ENCODE results near the gene DHX30.

The DHX30 gene, protein sequence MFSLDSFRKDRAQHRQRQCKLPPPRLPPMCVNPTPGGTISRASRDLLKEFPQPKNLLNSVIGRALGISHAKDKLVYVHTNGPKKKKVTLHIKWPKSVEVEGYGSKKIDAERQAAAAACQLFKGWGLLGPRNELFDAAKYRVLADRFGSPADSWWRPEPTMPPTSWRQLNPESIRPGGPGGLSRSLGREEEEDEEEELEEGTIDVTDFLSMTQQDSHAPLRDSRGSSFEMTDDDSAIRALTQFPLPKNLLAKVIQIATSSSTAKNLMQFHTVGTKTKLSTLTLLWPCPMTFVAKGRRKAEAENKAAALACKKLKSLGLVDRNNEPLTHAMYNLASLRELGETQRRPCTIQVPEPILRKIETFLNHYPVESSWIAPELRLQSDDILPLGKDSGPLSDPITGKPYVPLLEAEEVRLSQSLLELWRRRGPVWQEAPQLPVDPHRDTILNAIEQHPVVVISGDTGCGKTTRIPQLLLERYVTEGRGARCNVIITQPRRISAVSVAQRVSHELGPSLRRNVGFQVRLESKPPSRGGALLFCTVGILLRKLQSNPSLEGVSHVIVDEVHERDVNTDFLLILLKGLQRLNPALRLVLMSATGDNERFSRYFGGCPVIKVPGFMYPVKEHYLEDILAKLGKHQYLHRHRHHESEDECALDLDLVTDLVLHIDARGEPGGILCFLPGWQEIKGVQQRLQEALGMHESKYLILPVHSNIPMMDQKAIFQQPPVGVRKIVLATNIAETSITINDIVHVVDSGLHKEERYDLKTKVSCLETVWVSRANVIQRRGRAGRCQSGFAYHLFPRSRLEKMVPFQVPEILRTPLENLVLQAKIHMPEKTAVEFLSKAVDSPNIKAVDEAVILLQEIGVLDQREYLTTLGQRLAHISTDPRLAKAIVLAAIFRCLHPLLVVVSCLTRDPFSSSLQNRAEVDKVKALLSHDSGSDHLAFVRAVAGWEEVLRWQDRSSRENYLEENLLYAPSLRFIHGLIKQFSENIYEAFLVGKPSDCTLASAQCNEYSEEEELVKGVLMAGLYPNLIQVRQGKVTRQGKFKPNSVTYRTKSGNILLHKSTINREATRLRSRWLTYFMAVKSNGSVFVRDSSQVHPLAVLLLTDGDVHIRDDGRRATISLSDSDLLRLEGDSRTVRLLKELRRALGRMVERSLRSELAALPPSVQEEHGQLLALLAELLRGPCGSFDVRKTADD

DNA sequence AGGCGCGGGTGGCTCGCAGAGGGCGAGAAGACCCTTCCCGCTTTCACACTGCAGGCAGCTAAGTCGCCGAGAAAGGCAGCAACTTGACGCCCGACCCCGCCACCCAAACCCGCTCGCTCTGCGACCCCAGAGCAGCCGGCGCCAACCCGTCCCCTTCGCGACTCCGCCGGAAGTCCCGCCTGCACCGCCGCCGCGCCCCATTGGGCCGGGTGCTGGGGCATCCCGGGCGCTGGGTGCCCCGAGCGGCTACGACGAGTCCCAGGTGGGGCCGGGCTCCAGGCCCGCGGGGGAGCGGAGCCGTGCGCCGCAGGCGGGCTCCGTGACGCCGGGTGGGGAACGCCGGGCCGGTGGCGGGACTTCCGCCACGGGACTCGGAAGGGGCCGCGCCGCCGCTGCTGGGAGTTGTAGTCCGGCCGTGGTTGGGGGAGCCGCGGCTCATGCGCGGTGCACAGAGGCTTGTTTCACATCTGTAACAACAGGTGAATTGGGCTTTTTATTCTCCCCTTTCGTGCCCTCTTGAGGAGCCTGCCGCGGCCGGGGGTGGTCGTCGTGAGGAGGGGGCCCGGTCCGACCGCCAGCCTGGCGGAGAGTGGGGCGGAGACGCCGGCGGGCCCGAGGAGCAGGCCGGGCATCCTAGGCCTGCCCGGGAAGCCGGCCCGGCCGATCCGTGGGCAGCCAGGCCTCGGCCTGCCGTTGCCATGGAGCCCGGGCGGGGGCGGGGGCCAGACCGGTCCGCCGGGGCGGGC is at the start of gene DHX30:
TSS of gene DHX30 (plus strand) at position 405 of the 746 bp plus-strand sequence. CDS start 7,546 bp downstream, outside the sequence.
- H3K36me3 ChIP-seq (ENCODE audit: control insufficient read depth in 2 of 2, insufficient read depth in 1 of 2, low read length in 2 of 2): peaks cover 12 to 20% of the 10 kb centered on the region in 2 experiments; a peak in 2 of 3 replicates
- ChIA-PET CTCF (interaction anchor here (0.6 kb wide), 1 partner anchor 281 kb away, joined by 3 read pairs; no protein-coding TSS in a partner anchor), POLR2A (interaction anchor here (0.5 to 1.9 kb wide), 5 partner anchors 13 to 382 kb away, joined by 3 to 4 read pairs (median 3); no protein-coding TSS in a partner anchor)
- no peaks in the 10 kb centered on the region for H3K9me3 ChIP-seq (ENCODE audit: control insufficient read depth, insufficient read depth, low read depth, low read length)
- H3K4me1 ChIP-seq (ENCODE audit: control insufficient read depth, insufficient read depth, low read length): no peaks in the 10 kb centered on the region
- H3K4me3 ChIP-seq (ENCODE audit: low read depth, low read length): peak within 1 kb of the TSS; percentile 76
- H3K27ac ChIP-seq (ENCODE audit: extremely low read depth, low read depth, low read length): peak within 1 kb of the TSS; percentile 86
- TF ChIP-seq IKZF3 (tag by site-specific recombination; IDR thresholded peaks at IDR 0.05): peak; percentile 5; the same call in 1 of the 2 replicates
- TF ChIP-seq ZNF544 (tag by site-specific recombination; IDR thresholded peaks at IDR 0.05): no peak
- peak; percentile 50; the same call in 1 of the 2 replicates for TF ChIP-seq ZBTB8A (tag by site-specific recombination; IDR thresholded peaks at IDR 0.05)
- no peak for TF ChIP-seq ZNF560 (tag by site-specific recombination; IDR thresholded peaks at IDR 0.05; ENCODE audit: borderline replicate concordance)
- peak; percentile 78; the same call in 1 of the 2 replicates for TF ChIP-seq ZBTB20 (tag by site-specific recombination; IDR thresholded peaks at IDR 0.05)
- TF ChIP-seq SCRT1 (tag by site-specific recombination; IDR thresholded peaks at IDR 0.05; ENCODE audit: borderline replicate concordance): peak; percentile 88
- no peak for TF ChIP-seq ZNF2 (tag by site-specific recombination; IDR thresholded peaks at IDR 0.05)
- peak; percentile 99 for TF ChIP-seq SCRT2 (tag by site-specific recombination; IDR thresholded peaks at IDR 0.05)
- TF ChIP-seq, protein P1, sequence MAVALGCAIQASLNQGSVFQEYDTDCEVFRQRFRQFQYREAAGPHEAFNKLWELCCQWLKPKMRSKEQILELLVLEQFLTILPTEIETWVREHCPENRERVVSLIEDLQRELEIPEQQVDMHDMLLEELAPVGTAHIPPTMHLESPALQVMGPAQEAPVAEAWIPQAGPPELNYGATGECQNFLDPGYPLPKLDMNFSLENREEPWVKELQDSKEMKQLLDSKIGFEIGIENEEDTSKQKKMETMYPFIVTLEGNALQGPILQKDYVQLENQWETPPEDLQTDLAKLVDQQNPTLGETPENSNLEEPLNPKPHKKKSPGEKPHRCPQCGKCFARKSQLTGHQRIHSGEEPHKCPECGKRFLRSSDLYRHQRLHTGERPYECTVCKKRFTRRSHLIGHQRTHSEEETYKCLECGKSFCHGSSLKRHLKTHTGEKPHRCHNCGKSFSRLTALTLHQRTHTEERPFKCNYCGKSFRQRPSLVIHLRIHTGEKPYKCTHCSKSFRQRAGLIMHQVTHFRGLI (tag by site-specific recombination; IDR thresholded peaks at IDR 0.05): no peak
- TF ChIP-seq, protein P2, sequence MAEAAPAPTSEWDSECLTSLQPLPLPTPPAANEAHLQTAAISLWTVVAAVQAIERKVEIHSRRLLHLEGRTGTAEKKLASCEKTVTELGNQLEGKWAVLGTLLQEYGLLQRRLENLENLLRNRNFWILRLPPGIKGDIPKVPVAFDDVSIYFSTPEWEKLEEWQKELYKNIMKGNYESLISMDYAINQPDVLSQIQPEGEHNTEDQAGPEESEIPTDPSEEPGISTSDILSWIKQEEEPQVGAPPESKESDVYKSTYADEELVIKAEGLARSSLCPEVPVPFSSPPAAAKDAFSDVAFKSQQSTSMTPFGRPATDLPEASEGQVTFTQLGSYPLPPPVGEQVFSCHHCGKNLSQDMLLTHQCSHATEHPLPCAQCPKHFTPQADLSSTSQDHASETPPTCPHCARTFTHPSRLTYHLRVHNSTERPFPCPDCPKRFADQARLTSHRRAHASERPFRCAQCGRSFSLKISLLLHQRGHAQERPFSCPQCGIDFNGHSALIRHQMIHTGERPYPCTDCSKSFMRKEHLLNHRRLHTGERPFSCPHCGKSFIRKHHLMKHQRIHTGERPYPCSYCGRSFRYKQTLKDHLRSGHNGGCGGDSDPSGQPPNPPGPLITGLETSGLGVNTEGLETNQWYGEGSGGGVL (tag by site-specific recombination; IDR thresholded peaks at IDR 0.05): 0 out of 2 replicates have a peak, but pooled peaks have one; percentile 6
- TF ChIP-seq ZNF561 (tag by site-specific recombination; IDR thresholded peaks at IDR 0.05; ENCODE audit: borderline replicate concordance): 0 out of 2 replicates have a peak, but pooled peaks have one; percentile 40
- peak; percentile 54 for TF ChIP-seq ZNF335 (tag by site-specific recombination; conservative IDR thresholded peaks at IDR 0.05)
- TF ChIP-seq, protein P3, sequence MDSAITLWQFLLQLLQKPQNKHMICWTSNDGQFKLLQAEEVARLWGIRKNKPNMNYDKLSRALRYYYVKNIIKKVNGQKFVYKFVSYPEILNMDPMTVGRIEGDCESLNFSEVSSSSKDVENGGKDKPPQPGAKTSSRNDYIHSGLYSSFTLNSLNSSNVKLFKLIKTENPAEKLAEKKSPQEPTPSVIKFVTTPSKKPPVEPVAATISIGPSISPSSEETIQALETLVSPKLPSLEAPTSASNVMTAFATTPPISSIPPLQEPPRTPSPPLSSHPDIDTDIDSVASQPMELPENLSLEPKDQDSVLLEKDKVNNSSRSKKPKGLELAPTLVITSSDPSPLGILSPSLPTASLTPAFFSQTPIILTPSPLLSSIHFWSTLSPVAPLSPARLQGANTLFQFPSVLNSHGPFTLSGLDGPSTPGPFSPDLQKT (IDR thresholded peaks at IDR 0.05; ENCODE audit: borderline replicate concordance, low read depth, low read length): no peak; the same call in 1 of the 2 replicates
- peak; percentile 5; the same call in 1 of the 2 replicates for TF ChIP-seq GLIS1 (tag by site-specific recombination; IDR thresholded peaks at IDR 0.05)
- TF ChIP-seq SP3 (tag by site-specific recombination; IDR thresholded peaks at IDR 0.05): peak; percentile 43
- peak; percentile 92 for TF ChIP-seq ZNF76 (tag by site-specific recombination; IDR thresholded peaks at IDR 0.05; ENCODE audit: borderline replicate concordance, low read depth)
- TF ChIP-seq, protein P4, sequence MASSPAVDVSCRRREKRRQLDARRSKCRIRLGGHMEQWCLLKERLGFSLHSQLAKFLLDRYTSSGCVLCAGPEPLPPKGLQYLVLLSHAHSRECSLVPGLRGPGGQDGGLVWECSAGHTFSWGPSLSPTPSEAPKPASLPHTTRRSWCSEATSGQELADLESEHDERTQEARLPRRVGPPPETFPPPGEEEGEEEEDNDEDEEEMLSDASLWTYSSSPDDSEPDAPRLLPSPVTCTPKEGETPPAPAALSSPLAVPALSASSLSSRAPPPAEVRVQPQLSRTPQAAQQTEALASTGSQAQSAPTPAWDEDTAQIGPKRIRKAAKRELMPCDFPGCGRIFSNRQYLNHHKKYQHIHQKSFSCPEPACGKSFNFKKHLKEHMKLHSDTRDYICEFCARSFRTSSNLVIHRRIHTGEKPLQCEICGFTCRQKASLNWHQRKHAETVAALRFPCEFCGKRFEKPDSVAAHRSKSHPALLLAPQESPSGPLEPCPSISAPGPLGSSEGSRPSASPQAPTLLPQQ (tag by site-specific recombination; IDR thresholded peaks at IDR 0.05): peak; percentile 5; the same call in 1 of the 2 replicates
- no peak for TF ChIP-seq ZNF114 (tag by site-specific recombination; IDR thresholded peaks at IDR 0.05)
- TF ChIP-seq ZSCAN30 (tag by site-specific recombination; IDR thresholded peaks at IDR 0.05): peak; percentile 56; the same call in 1 of the 2 replicates
- TF ChIP-seq ZSCAN16 (tag by site-specific recombination; IDR thresholded peaks at IDR 0.05): peak; percentile 98
- no peak for TF ChIP-seq ZNF473 (tag by site-specific recombination; IDR thresholded peaks at IDR 0.05)
- no peak for TF ChIP-seq ZNF37A (tag by site-specific recombination; IDR thresholded peaks at IDR 0.05)
- TF ChIP-seq ZXDB (tag by site-specific recombination; IDR thresholded peaks at IDR 0.05): 0 out of 2 replicates have a peak, but pooled peaks have one; percentile 6
- peak; percentile 55 for TF ChIP-seq SP2 (tag by site-specific recombination; IDR thresholded peaks at IDR 0.05)
- 0 out of 2 replicates have a peak, but pooled peaks have one; percentile 7 for TF ChIP-seq ZEB2 (tag by site-specific recombination; IDR thresholded peaks at IDR 0.05)
- TF ChIP-seq HOXC10 (CRISPR knock-in tag; IDR thresholded peaks at IDR 0.05): no peak
- peak; percentile 57; the same call in 1 of the 2 replicates for TF ChIP-seq ZBTB17 (tag by site-specific recombination; IDR thresholded peaks at IDR 0.05)
